Right lobe of liver (tissue), 4 donors: ENCODE measurements around the gene RAB6D.
"Not testable (repeated sequence)": the region's sequence is repeated elsewhere in the genome, so short reads cannot be mapped to it uniquely, and the experiment has no call there.

Experiments used
- POLR2A ChIP-seq: fragments of 450-650 bp; IDR thresholded peaks from one replicate; pipeline ENCODE4 v1.6.1; 2017; ENCODE audit warnings: antibody characterized with exemption, mild to moderate bottlenecking
- TF ChIP-seq, protein P1 (sequence below), 4 donors: fragments of 200-600 bp in 3 of 4; fragments of 450-650 bp in 1 of 4; IDR thresholded peaks; one replicate each; pipeline versions ENCODE4 v1.5.1 to v1.8.0; 2016 to 2022; ENCODE audit warnings: antibody characterized with exemption in 4 of 4, mild to moderate bottlenecking in 2 of 4
- donor health status: DM: no; HTN: no; CAD: no.
- donor health status: DM: no; HTN: no; CAD: no.
- donor health status: DM: no; HTN: yes; CAD: no.

DNA sequence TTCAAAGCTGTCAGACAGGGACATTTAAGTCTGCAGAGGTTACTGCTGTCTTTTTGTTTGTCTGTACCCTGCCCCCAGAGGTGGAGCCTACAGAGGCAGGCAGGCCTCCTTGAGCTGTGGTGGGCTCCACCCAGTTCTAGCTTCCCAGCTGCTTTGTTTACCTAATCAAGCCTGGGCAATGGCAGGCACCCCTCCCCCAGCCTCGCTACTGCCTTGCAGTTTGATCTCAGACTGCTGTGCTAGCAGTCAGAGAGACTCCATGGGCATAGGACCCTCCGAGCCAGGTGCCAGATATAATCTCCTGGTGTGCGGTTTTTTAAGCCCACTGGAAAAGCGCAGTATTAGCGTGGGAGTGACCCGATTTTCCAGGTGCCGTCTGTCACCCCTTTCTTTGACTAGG is 16.9 kb downstream of the RAB6D start:
- not testable (repeated sequence) for TF ChIP-seq POLR2A
- TF ChIP-seq, protein P1, sequence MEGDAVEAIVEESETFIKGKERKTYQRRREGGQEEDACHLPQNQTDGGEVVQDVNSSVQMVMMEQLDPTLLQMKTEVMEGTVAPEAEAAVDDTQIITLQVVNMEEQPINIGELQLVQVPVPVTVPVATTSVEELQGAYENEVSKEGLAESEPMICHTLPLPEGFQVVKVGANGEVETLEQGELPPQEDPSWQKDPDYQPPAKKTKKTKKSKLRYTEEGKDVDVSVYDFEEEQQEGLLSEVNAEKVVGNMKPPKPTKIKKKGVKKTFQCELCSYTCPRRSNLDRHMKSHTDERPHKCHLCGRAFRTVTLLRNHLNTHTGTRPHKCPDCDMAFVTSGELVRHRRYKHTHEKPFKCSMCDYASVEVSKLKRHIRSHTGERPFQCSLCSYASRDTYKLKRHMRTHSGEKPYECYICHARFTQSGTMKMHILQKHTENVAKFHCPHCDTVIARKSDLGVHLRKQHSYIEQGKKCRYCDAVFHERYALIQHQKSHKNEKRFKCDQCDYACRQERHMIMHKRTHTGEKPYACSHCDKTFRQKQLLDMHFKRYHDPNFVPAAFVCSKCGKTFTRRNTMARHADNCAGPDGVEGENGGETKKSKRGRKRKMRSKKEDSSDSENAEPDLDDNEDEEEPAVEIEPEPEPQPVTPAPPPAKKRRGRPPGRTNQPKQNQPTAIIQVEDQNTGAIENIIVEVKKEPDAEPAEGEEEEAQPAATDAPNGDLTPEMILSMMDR (IDR thresholded peaks at IDR 0.05), result not testable (repeated sequence)
